Measurements from ENCODE around the gene EXOC6B.

GRCh38 chr2:72146347-72147302, 679.2 kb downstream of the EXOC6B start:
- no peak for TF ChIP-seq CTCF (IDR thresholded peaks at IDR 0.05)
- no peak for TF ChIP-seq POLR2A (IDR thresholded peaks at IDR 0.05)
